SK-N-SH (cell line): ENCODE data around the gene GALNTL6. TPM values are rescaled to one million over a fixed set of nuclear protein-coding genes. Genes with fewer than 3 reads are reported as not detected.

ENCODE experiments used
- CTCF ChIA-PET: fragments of 300-600, 350-600 bp; formaldehyde crosslinking; extraction: SDS; loops from one replicate; lab custom pipeline; 2021; lab: Yijun Ruan, JAX
- POLR2A ChIA-PET: fragments of 350-600 bp; sonication (Branson Sonifier 250); formaldehyde crosslinking; extraction: SDS; loops from one replicate; lab custom pipeline; 2020; ENCODE audit warnings: antibody characterized with exemption, inconsistent platforms; lab: Yijun Ruan, JAX
- DNase-seq: peaks from one replicate; pipeline ENCODE4 v3.0.0; 2012
- H2AFZ ChIP-seq: fragments of 200-600 bp; sonication (generic); 2 replicates; pipeline ENCODE4 v1.8.1; 2016; ENCODE audit warnings: antibody characterized with exemption, mild to moderate bottlenecking, low read depth
- H3F3A ChIP-seq: fragments of 200-600 bp; sonication (generic); replicated peaks from 2 replicates; pipeline ENCODE3; 2016; ENCODE audit warnings: antibody characterized with exemption, mild to moderate bottlenecking; ENCODE audit not compliant: insufficient read depth
- H3K27ac ChIP-seq, 2 experiments: fragments of 200-500 bp in 1 of 2; fragments of 200-600 bp in 1 of 2; sonication (Bioruptor generic) in 1 of 2; sonication (generic), shearing (Covaris generic) in 1 of 2; 2 replicates each; pipeline versions ENCODE4 v1.5.1 to v1.6.1; 2014 to 2016; ENCODE audit warnings: low read depth in 2 of 2, inconsistent platforms in 1 of 2, low read length in 1 of 2, mild to moderate bottlenecking in 1 of 2, mixed read lengths in 1 of 2
- H3K27me3 ChIP-seq: fragments of 200-600 bp; sonication (generic), shearing (Covaris generic); 2 replicates; pipeline ENCODE4 v1.6.1; 2016; ENCODE audit warnings: mixed run types; ENCODE audit not compliant: insufficient read depth
- H3K36me3 ChIP-seq, 2 experiments: fragments of 200-500 bp in 1 of 2; fragments of 200-600 bp in 1 of 2; sonication (Bioruptor generic) in 1 of 2; sonication (generic) in 1 of 2; replicated peaks in 1 of 2; 2 replicates each; pipeline versions ENCODE3 to v1.5.1; 2014 to 2016; ENCODE audit warnings: low read length in 1 of 2, mild to moderate bottlenecking in 1 of 2; ENCODE audit not compliant: insufficient read depth in 2 of 2, control insufficient read depth in 1 of 2
- H3K4me1 ChIP-seq, 2 experiments: fragments of 200-500 bp in 1 of 2; fragments of 200-600 bp in 1 of 2; sonication (Bioruptor generic) in 1 of 2; sonication (generic), shearing (Covaris generic) in 1 of 2; 2 replicates each; pipeline versions ENCODE4 v1.5.1 to v1.6.1; 2014 to 2016; ENCODE audit warnings: low read depth in 1 of 2, low read length in 1 of 2, mixed run types in 1 of 2; ENCODE audit not compliant: insufficient read depth in 2 of 2, control insufficient read depth in 1 of 2
- H3K4me2 ChIP-seq: fragments of 200-600 bp; sonication (generic), shearing (Covaris generic); 2 replicates; pipeline ENCODE4 v1.6.1; 2017; ENCODE audit warnings: mixed run types
- H3K4me3 ChIP-seq, 2 experiments: fragments of 200-500 bp in 1 of 2; fragments of 200-600 bp in 1 of 2; sonication (Bioruptor generic) in 1 of 2; sonication (generic), shearing (Covaris generic) in 1 of 2; 2 replicates each; pipeline versions ENCODE4 v1.5.1 to v1.8.1; 2014 to 2016; ENCODE audit warnings: low read depth in 2 of 2, inconsistent platforms in 1 of 2, low read length in 1 of 2, mild to moderate bottlenecking in 1 of 2, mixed read lengths in 1 of 2, moderate library complexity in 1 of 2
- H3K79me2 ChIP-seq: fragments of 200-600 bp; sonication (generic); 2 replicates; pipeline ENCODE4 v1.8.1; 2017; ENCODE audit warnings: mild to moderate bottlenecking; ENCODE audit not compliant: insufficient read depth
- H3K9ac ChIP-seq: fragments of 200-600 bp; sonication (generic); 2 replicates; pipeline ENCODE4 v1.6.1; 2017; ENCODE audit warnings: mixed run types
- H3K9me2 ChIP-seq: fragments of 200-600 bp; sonication (generic); 2 replicates; pipeline ENCODE4 v1.6.1; 2017; ENCODE audit warnings: mixed run types
- H3K9me3 ChIP-seq: fragments of 200-600 bp; sonication (generic); 2 replicates; pipeline ENCODE4 v1.6.1; 2017; ENCODE audit warnings: mixed run types, mild to moderate bottlenecking, moderate library complexity
- H4K20me1 ChIP-seq: fragments of 200-600 bp; sonication (generic); 2 replicates; pipeline ENCODE4 v1.6.1; 2017; ENCODE audit warnings: mild to moderate bottlenecking, mixed run types; ENCODE audit not compliant: insufficient read depth
- ELF1 ChIP-seq: IDR thresholded peaks from 2 replicates; pipeline ENCODE4 v1.4.0; 2012
- EP300 ChIP-seq, 2 experiments: IDR thresholded peaks; 2 replicates each; pipeline versions ENCODE4 v1.4.0 to v1.6.1; 2012; ENCODE audit warnings: borderline replicate concordance in 1 of 2, low read depth in 1 of 2, low read length in 1 of 2
- EZH2phosphoT487 ChIP-seq: fragments of 200-600 bp; sonication (generic); IDR thresholded peaks from 2 replicates; pipeline ENCODE4 v1.6.1; 2017; ENCODE audit warnings: low read depth, mixed run types, mild to moderate bottlenecking, antibody characterized with exemption, moderate library complexity, borderline replicate concordance
- FOSL2 ChIP-seq: IDR thresholded peaks from 2 replicates; pipeline ENCODE4 v1.4.0; 2012; ENCODE audit warnings: low read depth, mild to moderate bottlenecking, moderate library complexity, borderline replicate concordance
- FOXJ3 ChIP-seq: sonication (generic); formaldehyde crosslinking; IDR thresholded peaks from 2 replicates; pipeline ENCODE4 v1.5.1; 2020; ENCODE audit warnings: mild to moderate bottlenecking, missing genetic modification reagents
- FOXM1 ChIP-seq: IDR thresholded peaks from 2 replicates; pipeline ENCODE4 v1.4.0; 2012; ENCODE audit warnings: low read depth, mild to moderate bottlenecking
- MEF2A ChIP-seq: IDR thresholded peaks from 2 replicates; pipeline ENCODE4 v1.4.0; 2012; ENCODE audit warnings: low read depth, borderline replicate concordance
- MXI1 ChIP-seq: IDR thresholded peaks from 2 replicates; pipeline ENCODE4 v1.6.1; 2012; ENCODE audit warnings: mild to moderate bottlenecking, low read depth, low read length, improper control_type of control experiment
- NFIC ChIP-seq: IDR thresholded peaks from 2 replicates; pipeline ENCODE4 v1.4.0; 2012; ENCODE audit warnings: borderline replicate concordance
- POLR2AphosphoS5 ChIP-seq: IDR thresholded peaks from 2 replicates; pipeline ENCODE4 v1.6.1; 2012; ENCODE audit warnings: low read depth, low read length
- RCOR1 ChIP-seq: fragments of 150-350 bp; IDR thresholded peaks from 2 replicates; pipeline ENCODE4 v1.6.1; 2017; ENCODE audit warnings: antibody characterized with exemption, low read length
- TAF1 ChIP-seq: IDR thresholded peaks from 2 replicates; pipeline ENCODE4 v1.6.1; 2012; ENCODE audit warnings: low read depth, mild to moderate bottlenecking, low read length, moderate library complexity, borderline replicate concordance
- WGBS: methylation state at CpG from one replicate; pipeline ENCODE4 v1.1.6; 2017; ENCODE audit warnings: low lambda C conversion rate; 5-methylcytosine and 5-hydroxymethylcytosine counted together
- polyA plus RNA-seq, 3 experiments: library from polyadenylated mRNA; depleted of rRNA; stranded (reverse); fragments of >200 nt; gene quantifications; 2 replicates each; pipeline ENCODE4 v1.2.3, GENCODE V29; 2012
- TF ChIP-seq, protein P1 (sequence below): IDR thresholded peaks from 2 replicates; pipeline ENCODE4; 2012
- TF ChIP-seq, protein P2 (sequence below): IDR thresholded peaks from 2 replicates; pipeline ENCODE4 v1.6.1; 2012; ENCODE audit warnings: mild to moderate bottlenecking, low read depth, low read length, moderate library complexity
- TF ChIP-seq, protein P3 (sequence below): fragments of 150-350 bp; IDR thresholded peaks from 2 replicates; pipeline ENCODE4 v1.6.1; 2016; ENCODE audit warnings: mild to moderate bottlenecking, low read depth, low read length
- TF ChIP-seq, protein P4 (sequence below): fragments of 200-600 bp; sonication (generic); IDR thresholded peaks from 2 replicates; pipeline ENCODE4 v1.6.1; 2017; ENCODE audit warnings: antibody characterized with exemption, mild to moderate bottlenecking, moderate library complexity

The GALNTL6 gene
- polyA plus RNA-seq, 1 of the 3 experiments (the other 2 are of a cell fraction) = 0.07 TPM

DNA sequence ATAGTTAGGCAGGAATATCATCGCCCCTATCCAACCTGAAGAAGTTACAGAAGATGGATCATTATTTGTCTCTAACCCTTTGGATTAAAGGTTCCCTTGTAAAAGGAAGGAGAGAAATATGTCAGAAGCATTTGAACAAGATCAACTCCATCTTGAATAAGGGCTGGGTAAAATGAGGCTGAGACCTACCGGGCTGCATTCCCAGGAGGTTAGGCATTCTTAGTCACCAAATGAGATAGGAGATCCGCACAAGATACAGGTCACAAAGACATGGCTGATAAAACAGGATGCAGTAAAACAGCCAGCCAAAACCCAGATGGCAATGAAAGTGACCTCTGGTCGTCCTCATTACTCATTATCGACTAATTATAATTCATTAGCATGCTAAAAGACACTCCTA is 148.9 kb downstream of the GALNTL6 start:
- no peak overlapping the region for H3K27ac ChIP-seq
- no peaks in the 10 kb centered on the region for H3K9me3 ChIP-seq
- H3K4me2 ChIP-seq = no peak overlapping the region
- H4K20me1 ChIP-seq = no peaks in the 10 kb centered on the region
- no peaks in the 10 kb centered on the region for H3K27me3 ChIP-seq
- no peak overlapping the region for H3K4me3 ChIP-seq
- H3K9me2 ChIP-seq = no peaks in the 10 kb centered on the region
- no peak for DNase-seq
- no peaks in the 10 kb centered on the region for H3K36me3 ChIP-seq
- H3F3A ChIP-seq = no peaks in the 10 kb centered on the region
- ChIA-PET POLR2A (no interaction called here), CTCF (no interaction called here)
- H3K9ac ChIP-seq = no peak overlapping the region
- no peaks in the 10 kb centered on the region for H3K79me2 ChIP-seq
- no peaks in the 10 kb centered on the region for H3K4me1 ChIP-seq
- no peak overlapping the region for H2AFZ ChIP-seq
- TF ChIP-seq, protein P1, sequence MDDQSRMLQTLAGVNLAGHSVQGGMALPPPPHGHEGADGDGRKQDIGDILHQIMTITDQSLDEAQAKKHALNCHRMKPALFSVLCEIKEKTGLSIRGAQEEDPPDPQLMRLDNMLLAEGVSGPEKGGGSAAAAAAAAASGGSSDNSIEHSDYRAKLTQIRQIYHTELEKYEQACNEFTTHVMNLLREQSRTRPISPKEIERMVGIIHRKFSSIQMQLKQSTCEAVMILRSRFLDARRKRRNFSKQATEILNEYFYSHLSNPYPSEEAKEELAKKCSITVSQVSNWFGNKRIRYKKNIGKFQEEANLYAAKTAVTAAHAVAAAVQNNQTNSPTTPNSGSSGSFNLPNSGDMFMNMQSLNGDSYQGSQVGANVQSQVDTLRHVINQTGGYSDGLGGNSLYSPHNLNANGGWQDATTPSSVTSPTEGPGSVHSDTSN = no peak
- TF ChIP-seq EP300 (IDR thresholded peaks at IDR 0.05; ENCODE audit: borderline replicate concordance in 1 of 2, low read depth in 1 of 2, low read length in 1 of 2) (no peak), POLR2AphosphoS5 (no peak), MEF2A (no peak), RCOR1 (no peak), MXI1 (no peak), FOXM1 (no peak), TAF1 (no peak), ELF1 (no peak), FOXJ3 (CRISPR knock-in tag) (no peak), EZH2phosphoT487 (no peak), FOSL2 (no peak), NFIC (no peak)
- TF ChIP-seq, protein P2, sequence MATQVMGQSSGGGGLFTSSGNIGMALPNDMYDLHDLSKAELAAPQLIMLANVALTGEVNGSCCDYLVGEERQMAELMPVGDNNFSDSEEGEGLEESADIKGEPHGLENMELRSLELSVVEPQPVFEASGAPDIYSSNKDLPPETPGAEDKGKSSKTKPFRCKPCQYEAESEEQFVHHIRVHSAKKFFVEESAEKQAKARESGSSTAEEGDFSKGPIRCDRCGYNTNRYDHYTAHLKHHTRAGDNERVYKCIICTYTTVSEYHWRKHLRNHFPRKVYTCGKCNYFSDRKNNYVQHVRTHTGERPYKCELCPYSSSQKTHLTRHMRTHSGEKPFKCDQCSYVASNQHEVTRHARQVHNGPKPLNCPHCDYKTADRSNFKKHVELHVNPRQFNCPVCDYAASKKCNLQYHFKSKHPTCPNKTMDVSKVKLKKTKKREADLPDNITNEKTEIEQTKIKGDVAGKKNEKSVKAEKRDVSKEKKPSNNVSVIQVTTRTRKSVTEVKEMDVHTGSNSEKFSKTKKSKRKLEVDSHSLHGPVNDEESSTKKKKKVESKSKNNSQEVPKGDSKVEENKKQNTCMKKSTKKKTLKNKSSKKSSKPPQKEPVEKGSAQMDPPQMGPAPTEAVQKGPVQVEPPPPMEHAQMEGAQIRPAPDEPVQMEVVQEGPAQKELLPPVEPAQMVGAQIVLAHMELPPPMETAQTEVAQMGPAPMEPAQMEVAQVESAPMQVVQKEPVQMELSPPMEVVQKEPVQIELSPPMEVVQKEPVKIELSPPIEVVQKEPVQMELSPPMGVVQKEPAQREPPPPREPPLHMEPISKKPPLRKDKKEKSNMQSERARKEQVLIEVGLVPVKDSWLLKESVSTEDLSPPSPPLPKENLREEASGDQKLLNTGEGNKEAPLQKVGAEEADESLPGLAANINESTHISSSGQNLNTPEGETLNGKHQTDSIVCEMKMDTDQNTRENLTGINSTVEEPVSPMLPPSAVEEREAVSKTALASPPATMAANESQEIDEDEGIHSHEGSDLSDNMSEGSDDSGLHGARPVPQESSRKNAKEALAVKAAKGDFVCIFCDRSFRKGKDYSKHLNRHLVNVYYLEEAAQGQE = no peak
- TF ChIP-seq, protein P3, sequence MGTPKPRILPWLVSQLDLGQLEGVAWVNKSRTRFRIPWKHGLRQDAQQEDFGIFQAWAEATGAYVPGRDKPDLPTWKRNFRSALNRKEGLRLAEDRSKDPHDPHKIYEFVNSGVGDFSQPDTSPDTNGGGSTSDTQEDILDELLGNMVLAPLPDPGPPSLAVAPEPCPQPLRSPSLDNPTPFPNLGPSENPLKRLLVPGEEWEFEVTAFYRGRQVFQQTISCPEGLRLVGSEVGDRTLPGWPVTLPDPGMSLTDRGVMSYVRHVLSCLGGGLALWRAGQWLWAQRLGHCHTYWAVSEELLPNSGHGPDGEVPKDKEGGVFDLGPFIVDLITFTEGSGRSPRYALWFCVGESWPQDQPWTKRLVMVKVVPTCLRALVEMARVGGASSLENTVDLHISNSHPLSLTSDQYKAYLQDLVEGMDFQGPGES = no peak
- TF ChIP-seq, protein P4, sequence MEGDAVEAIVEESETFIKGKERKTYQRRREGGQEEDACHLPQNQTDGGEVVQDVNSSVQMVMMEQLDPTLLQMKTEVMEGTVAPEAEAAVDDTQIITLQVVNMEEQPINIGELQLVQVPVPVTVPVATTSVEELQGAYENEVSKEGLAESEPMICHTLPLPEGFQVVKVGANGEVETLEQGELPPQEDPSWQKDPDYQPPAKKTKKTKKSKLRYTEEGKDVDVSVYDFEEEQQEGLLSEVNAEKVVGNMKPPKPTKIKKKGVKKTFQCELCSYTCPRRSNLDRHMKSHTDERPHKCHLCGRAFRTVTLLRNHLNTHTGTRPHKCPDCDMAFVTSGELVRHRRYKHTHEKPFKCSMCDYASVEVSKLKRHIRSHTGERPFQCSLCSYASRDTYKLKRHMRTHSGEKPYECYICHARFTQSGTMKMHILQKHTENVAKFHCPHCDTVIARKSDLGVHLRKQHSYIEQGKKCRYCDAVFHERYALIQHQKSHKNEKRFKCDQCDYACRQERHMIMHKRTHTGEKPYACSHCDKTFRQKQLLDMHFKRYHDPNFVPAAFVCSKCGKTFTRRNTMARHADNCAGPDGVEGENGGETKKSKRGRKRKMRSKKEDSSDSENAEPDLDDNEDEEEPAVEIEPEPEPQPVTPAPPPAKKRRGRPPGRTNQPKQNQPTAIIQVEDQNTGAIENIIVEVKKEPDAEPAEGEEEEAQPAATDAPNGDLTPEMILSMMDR = no peak
- 35% methylated on average over 5 of the region's 5 CpGs for WGBS
